Measurements from ENCODE around the gene POMGNT2. TPM values are rescaled to one million over a fixed set of nuclear protein-coding genes. Genes with fewer than 3 reads are reported as not detected.

POMGNT2 gene
- total and polyA plus RNA-seq, 2 of the 8 experiments (the other 6 are each of a cell fraction or from before 2014, with no cell fraction given), result 13.6 to 35.7 TPM

- TF ChIP-seq GABPA (IDR thresholded peaks at IDR 0.05; ENCODE audit: borderline replicate concordance, insufficient read depth, low read length) (no peak), RBBP5 (IDR thresholded peaks at IDR 0.05; ENCODE audit: borderline replicate concordance, low read depth, low read length) (no peak), ASH2L (IDR thresholded peaks at IDR 0.05; ENCODE audit: low read length) (no peak), ATF2 (IDR thresholded peaks at IDR 0.05; ENCODE audit: low read length) (no peak)
Measured at GRCh38 chr3:43093006-43093405, 12.9 kb downstream of the POMGNT2 start (continued).
